ENCODE measurements around the gene PLCB1.

GRCh38 chr20:8581446-8582183 lies 449.5 kb downstream of the PLCB1 start:
- TF ChIP-seq CTCF (conservative IDR thresholded peaks at IDR 0.05), result no peak
- TF ChIP-seq EZH2 (IDR thresholded peaks at IDR 0.05; ENCODE audit: low read depth), result no peak

Measured in PC-9 (cell line).